Type B pancreatic cell (in vitro differentiated cells): Measurements from ENCODE around the gene BLTP3A. TPM values are rescaled to one million over a fixed set of nuclear protein-coding genes. Genes with fewer than 3 reads are reported as not detected.
"Not testable (repeated sequence)": the region's sequence is repeated elsewhere in the genome, so short reads cannot be mapped to it uniquely, and the experiment has no call there.

Experiments
- DNase-seq: peaks from one replicate; pipeline ENCODE4 v3.0.0; 2021; ENCODE audit warnings: mixed read lengths; ENCODE audit not compliant: unreplicated experiment; ENCODE audit errors: extremely low spot score
- H3K27ac Mint-ChIP-seq: 2 replicates; pipeline ENCODE4 v1.8.0; 2021; ENCODE audit warnings: mild to moderate bottlenecking, mixed read lengths
- H3K27me3 Mint-ChIP-seq: 2 replicates; pipeline ENCODE4 v1.8.0; 2021; ENCODE audit warnings: mixed read lengths
- H3K36me3 Mint-ChIP-seq: 2 replicates; pipeline ENCODE4 v1.8.0; 2021; ENCODE audit warnings: mixed read lengths
- H3K4me1 Mint-ChIP-seq: one replicate; pipeline ENCODE4 v1.8.0; 2021; ENCODE audit warnings: mixed read lengths; ENCODE audit not compliant: unreplicated experiment
- H3K4me3 Mint-ChIP-seq: 2 replicates; pipeline ENCODE4 v1.8.0; 2021; ENCODE audit warnings: mild to moderate bottlenecking, mixed read lengths
- H3K9me3 Mint-ChIP-seq: 2 replicates; pipeline ENCODE4 v1.8.0; 2021; ENCODE audit warnings: mixed read lengths
- CTCF ChIP-seq: fragments of 200-600 bp; sonication (generic); conservative IDR thresholded peaks from 2 replicates; pipeline ENCODE4 v1.5.0; 2021; ENCODE audit warnings: antibody characterized with exemption, mild to moderate bottlenecking
- total RNA-seq: library from RNA; stranded (reverse); gene quantifications from 2 replicates; pipeline ENCODE4 v1.2.1, GENCODE V29; 2021; ENCODE audit warnings: low replicate concordance

Gene BLTP3A
- total RNA-seq, 1 donor from 2014 or later, result 13.0 TPM

GRCh38 chr6:34746104-34746846 is 45.6 kb upstream of the BLTP3A start:
- H3K4me3 Mint-ChIP-seq, result peak overlapping the region; percentile 33
- no peak for TF ChIP-seq CTCF
- peaks cover 3% of the 10 kb centered on the region for H3K4me1 Mint-ChIP-seq
- DNase-seq, result no peak
- peak overlapping the region; percentile 78 for H3K27ac Mint-ChIP-seq
- H3K27me3 Mint-ChIP-seq, result no peaks in the 10 kb centered on the region
- no peaks in the 10 kb centered on the region for H3K9me3 Mint-ChIP-seq
- no peaks in the 10 kb centered on the region for H3K36me3 Mint-ChIP-seq

- TF ChIP-seq CTCF, result no peak
- Mint-ChIP-seq H3K4me3 (no peak overlapping the region), H3K36me3 (no peaks in the 10 kb centered on the region)
Observed at GRCh38 chr6:34748757-34749156, 43.1 kb upstream of the BLTP3A start.

GRCh38 chr6:34756513-34756856 is 35.4 kb upstream of the BLTP3A start:
- not testable (repeated sequence) for H3K27ac Mint-ChIP-seq

More at GRCh38 chr6:34748757-34749156, 43.1 kb upstream of the BLTP3A start:
- Mint-ChIP-seq H3K9me3 (no peaks in the 10 kb centered on the region), H3K4me1 (peaks cover 3% of the 10 kb centered on the region), H3K27ac (no peak overlapping the region), H3K27me3 (no peaks in the 10 kb centered on the region)
- no peak for DNase-seq

GRCh38 chr6:34757687-34758274 is 34.1 kb upstream of the BLTP3A start:
- no peak overlapping the region for H3K4me3 Mint-ChIP-seq
- no peak for TF ChIP-seq CTCF
- no peak overlapping the region for H3K27ac Mint-ChIP-seq
- H3K4me1 Mint-ChIP-seq, result no peaks in the 10 kb centered on the region
- no peaks in the 10 kb centered on the region for H3K27me3 Mint-ChIP-seq
- no peak for DNase-seq
- H3K9me3 Mint-ChIP-seq, result no peaks in the 10 kb centered on the region
- peaks cover 4% of the 10 kb centered on the region for H3K36me3 Mint-ChIP-seq

More at GRCh38 chr6:34756513-34756856, 35.4 kb upstream of the BLTP3A start:
- TF ChIP-seq CTCF, result peak; percentile 67
- not testable (repeated sequence) for H3K27me3 Mint-ChIP-seq, H3K4me3 Mint-ChIP-seq, H3K4me1 Mint-ChIP-seq, DNase-seq, H3K9me3 Mint-ChIP-seq, H3K36me3 Mint-ChIP-seq

GRCh38 chr6:34760108-34760507 is 31.8 kb upstream of the BLTP3A start:
- no peak for DNase-seq
- Mint-ChIP-seq H3K9me3 (no peaks in the 10 kb centered on the region), H3K4me3 (no peak overlapping the region), H3K36me3 (peaks cover 8% of the 10 kb centered on the region), H3K27ac (no peak overlapping the region), H3K4me1 (no peaks in the 10 kb centered on the region), H3K27me3 (no peaks in the 10 kb centered on the region)
- TF ChIP-seq CTCF, result no peak

- not testable (repeated sequence) for H3K4me1 Mint-ChIP-seq, H3K36me3 Mint-ChIP-seq, H3K4me3 Mint-ChIP-seq, DNase-seq, H3K27ac Mint-ChIP-seq, H3K27me3 Mint-ChIP-seq, H3K9me3 Mint-ChIP-seq
Observed at GRCh38 chr6:34761681-34762080, 30.2 kb upstream of the BLTP3A start.
